Psoas muscle (tissue), 8 donors: ENCODE data around the gene HSF2BP. TPM values are rescaled to one million over a fixed set of nuclear protein-coding genes. Genes with fewer than 3 reads are reported as not detected.

ENCODE experiments used
- ATAC-seq, 4 donors: fragments of 200-7000 bp; cut with Tn5 transposase; one replicate each; pipeline ENCODE4 v1.9.1; 2020; ENCODE audit warnings: moderate library complexity in 3 of 4, mild to moderate bottlenecking in 2 of 4
- DNase-seq, 2 donors: peaks; one replicate each; pipeline ENCODE4 v3.0.0-alpha.2; 2020
- H3K27ac ChIP-seq: fragments of 200-600 bp; one replicate; pipeline ENCODE4 v1.8.0; 2022
- H3K27me3 ChIP-seq, 3 donors: fragments of 200-600 bp in 1 of 3; one replicate each; pipeline versions ENCODE4 v1.6.1 to v1.8.0; 2013 to 2022; ENCODE audit warnings: low read length in 2 of 3, mild to moderate bottlenecking in 2 of 3, moderate library complexity in 1 of 3; ENCODE audit not compliant: insufficient read depth in 3 of 3
- H3K36me3 ChIP-seq, 2 donors: fragments of 200-600 bp in 1 of 2; one replicate each; pipeline versions ENCODE4 v1.6.1 to v1.8.0; 2013 to 2022; ENCODE audit warnings: low read depth in 1 of 2, mild to moderate bottlenecking in 1 of 2, moderate library complexity in 1 of 2; ENCODE audit not compliant: insufficient read depth in 1 of 2
- H3K4me1 ChIP-seq: fragments of 200-600 bp; one replicate; pipeline ENCODE4 v1.8.0; 2022
- H3K4me3 ChIP-seq: fragments of 200-600 bp; one replicate; pipeline ENCODE4 v1.8.0; 2022; ENCODE audit warnings: mild to moderate bottlenecking
- H3K9me3 ChIP-seq: fragments of 200-600 bp; one replicate; pipeline ENCODE4 v1.8.0; 2022
- WGBS, 3 donors: extraction: QIAGEN DNeasy Blood & Tissue Kit; methylation state at CpG; one replicate each; pipeline versions ENCODE4 v1.1.6 to v1.1.7; 2013; 5-methylcytosine and 5-hydroxymethylcytosine counted together
- intact Hi-C, 2 donors: fragments of 100-400 bp; cut with DNase I; formaldehyde crosslinking; loops; one replicate each; pipeline versions ENCODE4 v1.11.0 to v1.14.2; 2022
- long read RNA-seq, 2 donors: library from polyadenylated mRNA; unstranded; transcript quantifications; one replicate each; pipeline ENCODE4 v2.0.0, GENCODE V29; 2021
- polyA plus RNA-seq, 3 donors: library from polyadenylated mRNA; stranded (reverse); fragments of 200-250 nt; gene quantifications; one replicate each; pipeline ENCODE4 v1.2.3, GENCODE V29; 2013
- total RNA-seq, 4 donors: library from RNA; stranded (reverse); fragmentation: NEBNext Ultra II Directional in 2 of 4; extraction: Animal tissue kit (Norgen Biotek cat#: 25700) in 2 of 4; gene quantifications; one replicate each; pipeline versions ENCODE4 v1.2.1 to v1.2.4, GENCODE V29; 2021 to 2023
- TF ChIP-seq, protein P1 (sequence below): fragments of 200-600 bp; IDR thresholded peaks from one replicate; pipeline ENCODE4 v1.8.0; 2022; ENCODE audit warnings: antibody characterized with exemption
- donor health status: healthy with polysubstance abuse.
- donor health status: DM: no; HTN: no; CAD: no; lungs with moderate emphysema.
- donor health status: Bipolar disorder and iron deficiency.
- donor health status: healthy.
- donor health status: DM: yes; HTN: yes; CAD: no.
- donor health status: DM: no; HTN: no; CAD: no.
- donor health status: DM: no; HTN: no; CAD: no.
- donor health status: DM: yes; HTN: yes; CAD: no.

HSF2BP gene
- under 1 TPM in 3 of 4 donors, not detected in 1; 0.16 to 0.23 (median 0.19) TPM for total RNA-seq
- 1 to 10 TPM in 1 of 3 donors, under 1 TPM in 2; 0.32 to 1.7 (median 0.35) TPM for polyA plus RNA-seq
- long read RNA-seq, donor 1 = 0 reads
- long read RNA-seq, donor 2, partial matches to known transcripts = 0 of 1 reads
- long read RNA-seq, donor 2, other reads (novel, unspliced or antisense) = 1 of 1 reads

DNA sequence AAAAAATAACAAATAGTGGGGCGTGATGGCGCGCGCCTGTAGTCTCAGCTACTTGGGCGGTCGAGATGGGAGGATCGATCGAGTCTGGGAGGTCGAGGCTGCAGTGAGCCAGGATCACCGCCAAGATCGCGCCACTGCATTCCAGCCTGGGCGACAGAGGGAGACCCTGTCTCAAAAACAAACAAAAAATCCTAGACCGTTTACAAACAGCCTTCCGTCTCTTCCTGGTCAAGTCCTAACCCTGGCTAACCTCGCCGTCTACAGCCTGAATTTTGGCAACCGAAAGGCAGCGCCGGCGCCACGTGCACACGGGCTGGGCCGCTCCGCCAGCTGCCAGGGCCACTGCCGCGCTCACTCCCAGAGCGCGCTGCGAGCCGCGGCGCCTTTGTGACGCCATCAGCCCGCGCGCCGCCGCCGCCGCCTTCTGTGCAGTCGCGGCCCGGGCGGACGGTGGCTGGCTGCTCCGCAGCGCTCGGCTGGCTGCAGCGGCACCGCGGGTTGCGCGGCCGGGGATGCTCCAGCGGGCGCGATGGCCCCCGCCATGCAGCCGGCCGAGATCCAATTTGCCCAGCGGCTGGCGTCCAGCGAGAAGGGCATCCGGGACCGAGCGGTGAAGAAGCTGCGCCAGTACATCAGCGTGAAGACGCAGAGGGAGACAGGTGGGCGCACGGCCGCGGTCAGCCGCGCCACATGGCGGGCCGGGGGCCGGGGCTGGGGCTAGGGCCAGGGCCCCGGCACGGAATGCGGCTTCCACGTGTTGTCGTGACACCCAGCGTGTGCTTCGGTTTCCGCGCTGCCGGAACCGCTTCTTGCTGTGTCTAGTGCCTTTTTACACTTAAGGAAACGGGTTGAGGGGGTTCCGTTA is at the start of gene HSF2BP, which contains the start of gene RRP1B:
TSS of gene HSF2BP (minus strand) at position 353 of the 865 bp plus-strand sequence. CDS start 1,392 bp downstream, outside the sequence.
TSS of gene RRP1B (plus strand) at position 425 of the 865 bp plus-strand sequence. CDS start at position 530, 105 bp downstream.
- Histone ChIP-seq H3K27me3 (no peaks in the 10 kb centered on the region), H3K9me3 (no peaks in the 10 kb centered on the region), H3K36me3 (peaks cover 0 to 20% of the 10 kb centered on the region in 2 donors), H3K4me1 (peaks cover 12% of the 10 kb centered on the region), H3K4me3 (peak within 1 kb of the TSS; percentile 99), H3K27ac (peak within 1 kb of the TSS; percentile 93)
- peak; percentile 95 to 97 (median 96) for ATAC-seq
- TF ChIP-seq, protein P1, sequence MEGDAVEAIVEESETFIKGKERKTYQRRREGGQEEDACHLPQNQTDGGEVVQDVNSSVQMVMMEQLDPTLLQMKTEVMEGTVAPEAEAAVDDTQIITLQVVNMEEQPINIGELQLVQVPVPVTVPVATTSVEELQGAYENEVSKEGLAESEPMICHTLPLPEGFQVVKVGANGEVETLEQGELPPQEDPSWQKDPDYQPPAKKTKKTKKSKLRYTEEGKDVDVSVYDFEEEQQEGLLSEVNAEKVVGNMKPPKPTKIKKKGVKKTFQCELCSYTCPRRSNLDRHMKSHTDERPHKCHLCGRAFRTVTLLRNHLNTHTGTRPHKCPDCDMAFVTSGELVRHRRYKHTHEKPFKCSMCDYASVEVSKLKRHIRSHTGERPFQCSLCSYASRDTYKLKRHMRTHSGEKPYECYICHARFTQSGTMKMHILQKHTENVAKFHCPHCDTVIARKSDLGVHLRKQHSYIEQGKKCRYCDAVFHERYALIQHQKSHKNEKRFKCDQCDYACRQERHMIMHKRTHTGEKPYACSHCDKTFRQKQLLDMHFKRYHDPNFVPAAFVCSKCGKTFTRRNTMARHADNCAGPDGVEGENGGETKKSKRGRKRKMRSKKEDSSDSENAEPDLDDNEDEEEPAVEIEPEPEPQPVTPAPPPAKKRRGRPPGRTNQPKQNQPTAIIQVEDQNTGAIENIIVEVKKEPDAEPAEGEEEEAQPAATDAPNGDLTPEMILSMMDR = no peak
- intact Hi-C loops = loop anchor here in 1 of 2 donors (10.0 kb wide), 1 partner anchor 315 kb away; no protein-coding TSS in a partner anchor
- peak; percentile 88 to 92 for DNase-seq
- WGBS, 3 donors = 4 to 7% (median 4%) methylated on average over 75 to 92 of the region's 92 CpGs

DNA sequence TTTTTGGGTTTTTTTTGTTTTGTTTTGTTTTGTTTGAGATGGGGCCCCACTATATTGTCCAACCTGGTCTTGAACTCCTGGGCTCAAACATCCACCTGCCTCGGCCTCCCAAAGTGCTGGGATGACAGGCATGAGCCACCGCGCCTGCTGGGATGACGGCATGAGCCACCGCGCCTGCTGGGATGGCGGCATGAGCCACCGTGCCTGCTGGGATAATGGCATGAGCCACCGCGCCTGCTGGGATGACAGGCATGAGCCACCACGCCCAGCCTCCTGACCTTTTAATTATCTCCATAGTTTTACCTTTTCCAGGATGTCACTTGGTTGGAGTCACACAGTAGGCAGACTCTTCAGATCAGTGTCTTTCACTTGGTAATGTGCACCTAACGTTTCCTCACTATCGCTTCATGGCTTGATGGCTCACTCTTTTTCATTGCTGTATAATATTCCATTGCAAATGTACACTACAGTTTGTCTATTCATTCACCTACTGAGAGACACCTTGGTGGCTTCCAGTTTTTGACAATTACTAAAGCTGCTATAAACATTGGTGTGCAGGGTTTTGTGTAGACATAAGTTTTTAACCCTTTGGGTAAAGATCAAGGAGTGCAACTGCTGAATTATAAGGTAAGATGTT is 49.6 kb upstream of the HSF2BP start:
- no peaks in the 10 kb centered on the region for H3K9me3 ChIP-seq
- H3K27me3 ChIP-seq = no peaks in the 10 kb centered on the region
- WGBS, 3 donors = 91 to 95% (median 95%) methylated on average over 13 of the region's 13 CpGs
- no peak overlapping the region for H3K4me3 ChIP-seq
- no peaks in the 10 kb centered on the region for H3K36me3 ChIP-seq
- TF ChIP-seq, protein P1 = no peak
- no peak for ATAC-seq
- no peak overlapping the region for H3K27ac ChIP-seq
- peaks cover 10% of the 10 kb centered on the region for H3K4me1 ChIP-seq
- DNase-seq = peak in 1 of 2 donors; percentile 13
- intact Hi-C loops = no loop called here

DNA sequence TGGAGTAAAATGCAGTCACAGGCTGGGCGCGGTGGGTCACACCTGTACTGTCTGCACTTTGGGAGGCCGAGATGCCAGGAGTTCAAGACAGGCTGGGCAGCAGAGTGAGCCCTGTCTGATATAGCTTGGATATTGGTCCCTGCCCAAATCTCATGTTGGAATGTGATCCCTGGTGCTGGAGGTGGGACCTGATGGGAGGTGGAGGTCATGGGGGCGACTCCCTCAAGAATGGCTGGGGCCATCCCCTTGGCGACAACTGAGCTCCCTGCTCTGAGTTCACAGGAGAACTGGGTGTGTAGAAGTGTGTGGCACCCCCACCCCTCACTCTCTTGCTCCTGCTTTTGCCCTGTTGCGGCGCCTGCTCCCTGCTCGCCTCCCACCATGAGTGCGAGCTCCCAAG is 48.2 kb upstream of the HSF2BP start:
- TF ChIP-seq, protein P1 = no peak
- H3K9me3 ChIP-seq = no peaks in the 10 kb centered on the region
- no peaks in the 10 kb centered on the region for H3K36me3 ChIP-seq
- 88 to 93% (median 92%) methylated on average over 8 to 9 of the region's 9 CpGs for WGBS, 3 donors
- peaks cover 11% of the 10 kb centered on the region for H3K4me1 ChIP-seq
- H3K4me3 ChIP-seq = no peak overlapping the region
- no peak overlapping the region for H3K27ac ChIP-seq
- intact Hi-C loops = no loop called here
- no peaks in the 10 kb centered on the region for H3K27me3 ChIP-seq
- peak in 1 of 2 donors; percentile 29 for DNase-seq
- no peak for ATAC-seq

DNA sequence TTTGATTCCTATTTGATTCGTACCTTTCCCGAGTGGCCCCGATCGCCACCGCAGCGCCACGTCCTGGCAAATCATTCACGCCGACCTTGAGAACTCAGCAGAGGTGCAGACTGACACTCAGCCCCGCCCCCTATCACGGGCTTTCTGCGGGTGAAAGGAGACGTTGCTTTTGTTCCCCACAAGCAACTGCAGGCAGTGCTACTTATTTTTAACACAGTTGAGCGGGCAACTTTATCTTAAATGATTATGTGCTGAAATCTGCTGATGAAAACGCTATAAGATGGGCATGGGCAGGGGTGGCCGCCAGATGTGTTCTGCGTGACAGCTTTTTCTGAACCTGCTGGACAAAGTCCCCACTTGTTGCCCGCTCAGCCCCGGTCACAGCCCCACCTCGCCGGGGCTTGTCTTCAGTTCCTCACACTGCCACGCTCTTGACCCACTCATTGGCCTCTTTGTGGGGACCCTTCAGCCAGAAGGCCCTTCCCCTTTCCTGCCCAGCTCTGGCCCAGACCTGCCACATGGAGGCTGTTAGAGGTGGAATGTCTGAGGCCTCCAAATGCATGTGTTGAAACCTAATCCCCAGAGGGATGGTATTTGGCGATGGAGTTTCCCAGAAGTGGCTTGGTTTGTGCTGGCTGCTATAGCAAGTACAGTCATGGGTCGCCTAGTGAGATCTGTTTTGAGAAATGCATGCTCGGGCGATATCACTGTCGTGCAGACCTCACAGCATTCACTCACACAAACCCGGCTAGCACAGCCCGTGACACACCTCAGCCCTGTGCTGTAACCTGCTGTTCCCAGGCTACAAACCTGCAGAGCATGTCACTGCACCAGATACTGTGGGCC is 44.0 kb upstream of the HSF2BP start:
- intact Hi-C loops = no loop called here
- H3K9me3 ChIP-seq = no peaks in the 10 kb centered on the region
- H3K27ac ChIP-seq = peak overlapping the region; percentile 43
- 36 to 39% (median 38%) methylated on average over 29 of the region's 29 CpGs for WGBS, 3 donors
- no peaks in the 10 kb centered on the region for H3K27me3 ChIP-seq
- peak overlapping the region; percentile 11 for H3K4me3 ChIP-seq
- peak; percentile 68 to 80 (median 76) for ATAC-seq
- no peaks in the 10 kb centered on the region for H3K36me3 ChIP-seq
- H3K4me1 ChIP-seq = peaks cover 6% of the 10 kb centered on the region
- DNase-seq = peak; percentile 46 to 64
- TF ChIP-seq, protein P1 = no peak
